ENCODE measurements around the gene LRCH1.
"Not testable (repeated sequence)": the region's sequence is repeated elsewhere in the genome, so short reads cannot be mapped to it uniquely, and the experiment has no call there.

LRCH1 gene

DNA sequence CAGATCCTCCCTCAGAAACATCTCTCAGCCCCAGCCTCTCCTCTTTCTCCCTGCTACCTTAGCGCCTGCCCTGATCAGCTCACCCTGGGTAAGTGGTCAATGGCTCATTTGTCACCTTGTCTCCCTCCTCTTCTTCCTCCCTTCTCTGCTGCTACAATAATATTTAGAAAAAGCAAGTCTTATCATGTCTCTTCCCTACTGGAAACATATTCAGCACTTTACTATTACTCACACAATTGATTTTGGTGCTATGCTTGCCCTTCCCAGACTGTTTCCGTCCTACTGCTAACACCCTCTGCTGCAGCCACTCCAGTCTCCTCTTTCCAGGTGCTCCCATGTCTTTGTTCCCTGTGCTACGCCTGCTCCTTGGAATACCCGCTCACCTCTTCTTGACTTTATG, 208.2 kb downstream of the LRCH1 start:
- no peak for DNase-seq

DNA sequence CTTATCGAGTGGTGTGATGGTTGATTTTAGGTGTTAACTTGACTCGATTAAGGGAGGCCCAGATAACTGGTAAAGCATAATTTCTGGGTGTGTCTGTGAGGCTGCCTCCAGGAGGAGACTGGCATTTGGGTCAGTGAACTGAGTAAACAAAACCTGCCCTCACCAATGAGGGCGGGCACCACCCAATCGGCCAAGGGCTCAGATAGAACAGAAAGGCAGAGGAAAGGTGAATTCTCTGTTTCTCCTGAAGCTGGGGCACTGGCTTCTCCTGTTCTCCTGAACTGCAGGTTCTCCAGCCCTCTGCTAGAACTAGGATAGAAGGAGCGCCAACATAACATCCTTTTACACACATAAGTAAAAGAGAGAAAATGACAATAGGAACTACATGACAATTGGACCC, 208.9 kb downstream of the LRCH1 start:
- no peak for DNase-seq

DNA sequence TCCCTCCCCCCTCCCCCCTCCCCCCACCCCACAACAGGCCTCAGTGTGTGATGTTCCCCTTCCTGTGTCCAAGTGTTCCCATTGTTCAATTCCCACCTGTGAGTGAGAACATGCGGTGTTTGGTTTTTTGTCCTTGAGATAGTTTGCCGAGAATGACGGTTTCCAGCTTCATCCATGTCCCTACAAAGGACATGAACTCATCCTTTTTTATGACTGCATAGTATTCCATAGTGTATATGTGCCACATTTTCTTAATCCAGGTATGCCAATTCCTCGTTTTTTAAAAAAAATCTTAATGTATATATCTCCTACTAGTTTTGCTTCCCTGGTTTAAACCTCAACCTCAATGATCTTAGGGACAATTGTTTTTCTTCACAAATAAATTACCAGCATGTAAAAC, 217.0 kb downstream of the LRCH1 start:
- not testable (repeated sequence) for DNase-seq

DNA sequence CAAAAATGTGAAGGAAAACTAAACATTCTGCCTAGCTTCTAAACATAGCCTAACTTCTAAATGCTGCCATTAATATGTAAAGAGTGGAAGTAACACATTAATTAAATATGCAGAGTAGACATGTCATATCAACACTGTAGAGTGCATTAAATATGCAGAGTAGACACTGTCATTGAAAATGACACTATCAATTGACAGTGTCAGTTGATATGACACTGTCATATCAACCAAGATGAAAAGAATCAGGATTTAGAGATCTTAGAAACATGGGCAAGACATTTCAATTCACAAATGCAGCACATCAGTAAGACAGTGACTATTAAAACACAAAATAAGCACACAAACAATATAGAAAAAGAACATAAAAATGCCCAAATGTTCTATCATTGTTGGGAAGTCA, 218.7 kb downstream of the LRCH1 start:
- DNase-seq: no peak

DNA sequence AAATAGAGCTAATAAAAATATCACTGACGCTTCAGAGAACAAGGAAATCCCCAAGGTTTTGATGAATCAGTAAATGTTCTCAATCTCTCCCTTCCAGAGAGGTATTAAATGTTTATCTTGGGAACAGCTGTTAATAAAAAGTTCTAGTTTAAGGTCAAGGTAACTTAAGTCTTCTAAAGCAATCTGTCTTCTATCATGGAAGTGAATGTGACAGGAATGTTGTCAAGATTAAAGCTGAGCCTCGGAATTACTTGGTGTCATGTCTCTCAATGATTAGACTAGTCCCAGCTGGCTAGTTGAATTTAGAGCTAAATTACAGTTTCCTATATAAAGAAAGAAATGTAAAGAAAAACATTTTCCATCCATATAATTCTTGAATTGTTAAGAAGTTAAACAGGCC, 220.6 kb downstream of the LRCH1 start:
- no peak for DNase-seq

DNA sequence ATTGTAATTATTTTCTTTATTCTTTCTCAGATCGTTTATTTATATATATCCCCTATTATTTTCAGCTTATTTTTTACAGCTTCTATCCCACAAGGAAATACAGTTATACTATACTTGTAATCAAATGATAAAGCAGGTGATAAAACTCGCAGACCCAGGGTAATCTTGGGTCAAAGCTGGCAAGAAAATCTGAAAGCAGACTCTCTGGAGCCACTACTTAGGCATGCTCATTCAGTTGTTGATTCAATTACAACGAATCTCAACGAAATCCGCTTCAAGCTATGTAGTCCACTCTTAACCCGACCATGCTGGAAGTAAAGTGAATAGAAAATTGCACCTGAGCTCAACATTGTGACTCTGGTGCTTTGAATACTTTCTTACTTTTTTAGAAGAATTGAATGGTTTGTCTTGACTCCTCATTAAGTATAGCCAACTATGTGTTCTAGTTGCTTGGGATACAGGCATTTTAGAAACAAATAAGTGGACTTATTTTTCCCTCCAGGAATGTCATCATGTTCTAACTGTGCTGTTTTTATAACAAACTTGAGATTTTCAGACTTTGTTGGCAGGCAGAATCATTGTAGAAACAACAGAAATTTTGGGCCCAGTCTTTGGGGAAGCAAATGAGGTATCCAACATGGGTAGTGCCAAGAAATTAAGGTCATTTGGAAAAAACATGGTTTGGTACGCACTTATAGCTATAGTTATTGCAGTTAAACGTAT, 222.6 kb downstream of the LRCH1 start:
- no peak for DNase-seq

DNA sequence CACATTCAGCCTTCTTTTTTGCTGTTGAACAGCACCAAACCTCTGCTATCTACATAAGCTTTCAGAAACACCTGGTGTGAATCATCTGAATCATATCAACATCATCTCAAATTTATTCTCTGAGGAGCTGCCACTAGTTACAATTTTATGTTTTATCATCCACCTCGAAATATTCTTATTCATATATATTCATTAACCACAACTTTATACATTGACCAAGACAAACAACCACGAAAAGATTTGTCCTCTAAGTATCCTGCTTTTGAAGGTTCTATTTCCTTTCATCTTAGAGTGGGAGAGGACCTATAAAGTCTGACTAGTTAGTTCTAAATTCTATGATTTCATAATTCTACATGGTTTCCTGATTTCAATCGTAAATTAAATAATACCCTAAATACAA, 225.1 kb downstream of the LRCH1 start:
- no peak for DNase-seq

DNA sequence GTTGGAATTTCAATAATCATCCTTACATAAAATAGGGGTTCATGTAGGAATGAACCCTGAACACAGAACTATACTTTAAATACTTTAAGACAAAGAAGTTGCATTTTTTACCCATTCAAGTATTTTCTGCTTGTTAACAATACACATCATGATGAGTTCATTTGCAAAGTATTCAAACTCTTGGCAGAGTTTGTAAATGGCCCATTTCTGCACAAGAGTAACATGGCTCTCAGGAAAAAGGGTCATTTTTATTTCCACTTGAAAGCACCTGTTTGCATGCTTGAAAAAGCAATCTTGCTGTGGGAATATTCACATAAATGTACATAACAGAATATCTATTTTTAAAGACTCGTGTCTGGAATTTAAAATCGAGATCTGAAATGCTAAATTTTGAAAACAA, 225.9 kb downstream of the LRCH1 start:
- DNase-seq: no peak

DNA sequence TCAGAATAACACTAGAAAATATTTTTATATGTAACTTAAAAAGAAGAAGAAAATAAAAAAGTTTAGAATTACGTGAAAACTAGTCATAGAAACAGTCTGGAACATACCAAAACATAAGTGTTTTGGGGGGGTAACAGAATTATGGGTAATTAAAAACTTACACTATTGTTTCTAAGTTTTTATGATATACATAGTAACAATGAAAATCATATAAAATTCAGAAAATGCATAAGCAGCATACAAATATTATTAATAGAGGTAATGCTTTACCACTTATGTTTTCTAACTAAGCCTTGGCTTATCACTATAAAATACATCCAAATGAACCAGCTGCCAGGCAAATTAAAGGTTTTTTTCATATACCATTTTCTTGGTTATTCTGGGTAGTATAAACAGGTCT, 229.1 kb downstream of the LRCH1 start:
- DNase-seq: no peak

DNA sequence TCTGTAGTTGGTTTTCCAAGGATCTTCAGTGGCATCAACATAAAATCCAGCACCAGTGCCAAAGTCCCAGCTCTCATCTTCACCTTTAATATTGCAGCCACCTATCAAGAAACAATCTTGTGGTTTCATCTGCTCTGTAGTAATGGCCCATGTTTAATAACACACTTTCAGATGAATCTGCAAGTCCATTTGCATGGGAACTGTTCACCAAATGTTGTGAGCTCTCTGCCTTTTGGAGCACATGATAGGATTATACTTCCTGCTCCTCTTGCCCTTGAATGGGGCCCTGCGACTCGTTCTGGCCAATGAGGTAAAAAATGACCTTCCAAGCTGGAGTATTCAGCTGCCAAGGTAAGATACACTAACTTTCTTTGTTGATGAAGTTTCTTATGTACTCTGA, 229.7 kb downstream of the LRCH1 start:
- DNase-seq: no peak

DNA sequence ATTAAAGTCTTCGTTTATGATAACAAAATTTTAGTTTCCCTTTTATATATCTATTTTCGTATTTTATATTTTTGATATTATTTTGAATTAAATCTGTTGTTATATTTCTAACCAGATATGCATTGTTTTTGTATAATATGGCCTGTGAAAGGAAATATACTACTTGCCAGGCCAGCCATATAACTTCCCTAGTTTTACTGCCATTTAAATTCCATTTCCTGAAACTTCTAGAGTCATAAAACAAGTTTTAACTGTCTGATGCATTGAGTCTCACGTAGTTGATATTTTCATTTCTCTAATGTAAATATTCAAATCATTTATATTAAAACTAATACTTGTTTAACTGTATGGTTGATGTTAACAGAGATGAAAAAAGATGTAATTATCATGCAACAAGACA, 230.5 kb downstream of the LRCH1 start:
- DNase-seq: no peak

DNA sequence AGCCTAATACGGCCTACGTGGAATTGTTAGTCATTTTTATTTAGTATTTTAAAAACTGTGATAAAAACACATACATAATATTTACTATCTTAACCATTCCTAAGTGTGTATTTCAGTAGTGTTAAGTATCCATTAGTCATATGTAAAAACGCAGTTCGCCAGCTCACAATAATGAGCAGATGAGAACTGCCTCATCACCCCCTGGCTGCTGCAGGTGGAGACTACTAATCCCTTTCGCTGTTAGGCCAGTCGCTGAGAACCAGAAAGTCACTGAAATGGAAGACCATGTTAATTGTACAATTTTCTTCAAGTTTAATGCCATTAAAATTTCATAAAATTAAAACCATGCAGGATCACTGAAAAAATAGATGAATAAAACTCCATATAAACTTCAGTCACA, 242.4 kb downstream of the LRCH1 start:
- no peak for DNase-seq

DNA sequence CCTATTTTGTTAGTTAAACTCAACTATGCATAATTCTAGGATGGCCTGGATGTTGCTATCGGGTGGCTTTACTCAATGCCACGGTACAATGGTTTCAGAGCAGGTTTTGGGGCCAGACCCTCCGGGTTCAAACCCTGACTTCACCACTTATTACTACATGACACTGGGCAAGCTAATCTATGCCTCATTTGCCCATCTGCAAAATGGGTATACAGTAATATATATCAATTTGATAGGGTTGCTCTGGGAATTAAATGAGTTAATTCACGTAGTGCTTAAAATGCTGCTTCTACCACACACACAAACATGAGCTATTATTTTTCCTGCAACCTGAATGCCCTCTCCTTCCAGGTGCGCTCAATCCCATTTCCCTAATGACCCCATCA, 243.2 kb downstream of the LRCH1 start:
- no peak for DNase-seq

DNA sequence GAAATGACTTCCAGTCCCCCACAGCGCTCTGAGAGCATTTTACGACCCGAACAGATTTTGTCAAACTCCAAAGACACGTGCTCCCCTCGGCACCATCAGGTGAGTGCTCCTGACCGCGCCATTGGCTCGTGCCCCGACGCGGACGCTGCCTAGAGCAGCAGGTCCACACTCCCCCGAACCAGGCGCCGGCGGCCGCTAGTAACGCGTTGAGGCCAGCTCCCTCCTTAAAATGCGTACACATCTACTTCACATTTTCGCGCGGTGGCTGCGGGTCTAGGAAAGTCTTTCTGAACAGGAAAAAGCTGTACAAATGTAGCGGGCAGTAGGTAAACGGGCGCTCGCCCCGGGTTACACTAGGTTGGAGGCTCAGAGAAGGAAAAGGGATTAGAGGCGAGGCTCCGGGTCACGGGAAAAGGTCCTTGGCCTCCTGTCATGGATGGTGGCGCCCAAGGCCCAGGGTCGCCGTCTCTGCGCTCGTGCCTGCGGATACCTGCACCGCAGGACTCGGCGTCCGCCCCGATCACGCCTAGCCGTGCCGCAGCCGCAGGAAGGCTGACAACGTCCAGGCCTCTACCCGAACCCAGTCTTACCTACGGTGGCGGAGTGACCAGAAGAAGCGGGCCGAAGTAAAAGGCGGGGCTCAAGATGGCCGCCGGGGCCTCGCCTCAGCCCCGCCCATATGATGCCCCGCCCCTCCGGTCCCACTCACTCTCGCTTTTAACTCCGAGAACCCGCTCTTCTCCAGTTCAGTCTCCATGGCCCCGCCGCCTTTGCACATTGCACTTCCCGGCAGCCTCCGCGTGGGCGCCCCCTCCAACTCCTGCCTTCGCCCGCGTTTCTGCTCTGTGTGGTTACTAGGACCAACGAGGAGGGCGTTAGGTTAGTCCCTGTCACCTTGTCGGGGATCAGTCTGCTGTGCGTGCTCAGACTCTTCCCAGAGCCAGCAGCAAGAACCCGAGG, 243.8 kb downstream of the LRCH1 start, which contains the start of gene ESD:
Gene ESD (minus strand): TSS at position 647 of the 960 bp plus-strand sequence. CDS start 5,748 bp downstream, outside the sequence.
- peak; percentile 27 for DNase-seq

DNA sequence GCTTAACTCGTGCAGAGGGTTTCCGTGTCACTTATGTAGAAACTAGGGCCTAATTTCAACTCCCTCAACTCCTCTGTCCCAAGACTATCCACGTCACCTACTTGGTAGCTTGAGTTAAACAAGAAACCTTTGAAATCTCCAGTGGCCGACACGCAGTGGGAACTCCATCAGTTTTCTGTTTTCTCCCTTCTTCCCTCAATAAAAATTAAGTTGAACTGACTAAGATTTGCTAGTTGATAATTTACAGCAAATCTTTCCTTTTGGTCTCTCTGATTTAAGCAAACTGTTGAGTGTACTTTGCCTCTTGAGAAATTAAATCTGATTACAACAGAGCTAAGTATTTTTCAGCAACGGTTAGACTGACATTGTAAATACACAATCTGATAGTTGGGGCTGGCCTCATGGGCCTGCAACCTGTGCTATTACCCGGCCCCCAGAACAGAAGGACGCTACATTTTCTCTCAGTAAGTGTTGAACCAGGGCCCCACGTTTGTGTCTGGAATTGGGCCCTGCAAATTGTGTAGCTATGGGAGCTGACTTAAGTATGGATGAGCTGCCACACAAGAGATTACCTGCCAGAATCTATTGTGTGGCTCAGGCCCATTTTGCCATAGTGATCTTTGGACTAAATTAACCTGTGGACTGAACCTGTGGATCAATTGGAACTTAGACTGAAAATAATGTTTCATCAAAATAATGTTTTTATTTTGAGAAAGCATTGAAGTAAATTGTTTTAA, 244.7 kb downstream of the LRCH1 start:
- no peak for DNase-seq

DNA sequence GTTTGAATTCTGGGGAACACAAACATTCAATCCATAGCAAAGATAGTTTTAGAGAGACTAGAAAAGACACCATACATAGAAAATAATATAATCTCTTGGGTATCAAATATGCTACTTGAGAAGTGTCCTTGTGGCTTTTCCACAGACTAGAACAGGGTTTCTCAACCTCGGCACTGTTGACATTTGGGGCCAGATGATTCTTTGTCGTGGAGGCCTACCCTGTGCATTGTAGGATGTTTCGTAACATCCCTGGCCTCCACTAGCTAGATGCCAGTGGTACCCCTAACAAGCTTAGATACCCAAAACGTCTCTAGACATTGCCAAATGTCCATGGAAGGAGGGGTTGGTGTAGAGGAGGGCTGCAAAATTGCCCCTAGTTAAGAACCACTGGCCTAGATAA, 246.2 kb downstream of the LRCH1 start:
- no peak for DNase-seq

DNA sequence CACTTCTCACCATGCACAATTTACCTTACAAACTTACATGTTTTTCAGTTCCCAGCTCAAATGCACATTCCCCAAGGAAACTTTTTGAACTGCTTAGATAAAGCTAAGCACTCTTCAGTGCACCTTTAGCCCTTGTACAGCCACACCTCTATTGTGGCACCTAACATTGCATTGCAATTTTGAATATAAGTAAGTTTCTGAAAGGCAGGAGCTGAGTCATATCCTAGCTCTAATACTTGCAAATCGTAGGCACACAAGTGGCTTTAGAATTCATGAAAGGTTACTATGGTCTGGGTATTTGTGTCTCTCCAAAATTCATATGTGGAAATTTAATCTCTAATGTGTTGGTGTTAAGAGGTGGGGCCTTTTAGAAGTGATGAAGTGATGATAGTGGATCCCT, 248.9 kb downstream of the LRCH1 start:
- DNase-seq: no peak
